IPS DF 4.7 (cell line): ENCODE measurements around the gene ESRRB.
"Not testable (repeated sequence)": the region's sequence is repeated elsewhere in the genome, so short reads cannot be mapped to it uniquely, and the experiment has no call there.

ENCODE experiments used
- DNase-seq: peaks from one replicate; pipeline ENCODE4 v3.0.0-alpha.2; 2013; ENCODE audit warnings: low spot score; ENCODE audit errors: extremely low read depth

The ESRRB gene

GRCh38 chr14:76497550-76498462 lies 121.9 kb downstream of the ESRRB start:
- DNase-seq: no peak

DNA sequence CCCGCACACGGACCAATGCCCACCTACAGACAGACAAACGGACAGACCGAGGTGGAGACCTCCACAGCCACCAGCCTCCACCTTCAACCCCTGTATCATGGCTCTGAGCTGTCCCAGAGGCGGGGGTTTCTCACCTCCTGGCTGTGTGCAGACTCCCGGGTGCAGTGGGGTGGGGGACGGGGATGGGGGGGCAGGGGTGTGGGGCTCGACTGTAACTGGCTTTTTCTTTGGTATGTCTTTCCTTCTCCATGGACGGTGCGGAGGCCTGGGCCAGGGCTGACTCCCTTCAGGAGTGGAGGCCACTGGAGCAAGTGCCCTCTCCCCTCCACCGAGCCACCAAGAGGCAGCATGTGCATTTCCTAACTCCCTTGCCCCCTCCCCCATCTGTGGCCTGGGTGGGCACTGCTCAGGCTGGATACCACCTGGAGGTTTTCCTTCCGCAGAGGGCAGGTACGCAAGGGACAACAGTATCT lies 122.6 kb downstream of the ESRRB start:
- DNase-seq: no peak

GRCh38 chr14:76498976-76499375 lies 123.0 kb downstream of the ESRRB start:
- no peak for DNase-seq

DNA sequence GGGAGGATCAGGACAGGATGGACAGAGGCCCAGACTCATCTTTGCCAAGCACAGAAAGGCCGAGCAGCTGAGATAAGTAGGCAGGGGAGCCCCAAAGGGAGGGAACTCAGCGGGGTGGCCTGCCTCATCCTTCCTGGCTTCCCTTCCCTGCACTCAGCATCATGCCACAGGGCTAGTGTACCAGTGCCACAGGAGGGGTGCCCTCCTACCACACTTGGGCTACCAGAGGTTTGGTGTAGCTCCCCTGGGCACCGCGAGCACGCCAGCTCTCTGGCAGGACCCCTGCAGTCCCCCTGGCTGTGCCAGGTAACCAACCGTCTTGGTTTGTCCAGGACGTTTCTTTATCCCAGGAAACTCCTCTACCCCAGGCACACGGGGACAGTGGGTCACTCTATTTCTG lies 123.5 kb downstream of the ESRRB start:
- DNase-seq: no peak

DNA sequence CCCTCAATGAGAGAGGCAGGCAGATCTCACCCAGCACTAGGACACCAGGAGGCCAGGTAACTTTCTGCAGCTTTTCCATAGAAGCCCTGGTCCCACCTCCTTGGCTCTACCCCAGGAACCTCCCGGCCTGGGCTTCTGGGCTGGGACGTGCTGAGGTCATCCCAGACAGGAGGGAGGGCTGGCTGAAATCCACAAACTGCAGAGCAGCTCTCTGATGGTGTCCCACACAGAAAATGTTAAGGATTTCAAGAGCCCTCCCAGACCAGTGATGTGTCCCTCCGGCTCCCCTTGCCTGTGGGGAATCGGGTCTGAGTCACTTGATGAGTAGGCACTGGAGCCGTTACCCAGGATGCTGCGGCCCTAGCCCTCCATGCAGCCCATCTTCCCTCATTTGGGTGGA lies 124.1 kb downstream of the ESRRB start:
- no peak for DNase-seq

DNA sequence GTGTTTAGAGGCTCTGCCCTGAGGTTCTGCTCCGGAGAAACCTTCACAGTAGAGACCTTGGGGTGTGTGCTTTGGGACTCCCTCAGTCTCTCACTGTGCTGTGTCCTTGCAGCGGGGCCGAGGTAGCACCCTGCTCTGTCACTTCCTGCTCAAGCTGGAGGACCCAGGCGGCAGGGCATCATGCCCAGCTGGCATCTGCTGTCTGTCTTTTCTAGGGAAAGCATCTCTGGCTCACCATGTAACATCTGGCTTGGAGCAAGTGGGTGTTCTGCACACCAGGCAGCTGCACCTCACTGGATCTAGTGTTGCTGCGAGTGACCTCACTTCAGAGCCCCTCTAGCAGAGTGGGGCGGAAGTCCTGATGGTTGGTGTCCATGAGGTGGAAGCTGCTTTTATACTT lies 124.5 kb downstream of the ESRRB start:
- DNase-seq: no peak

GRCh38 chr14:76501156-76501720 lies 125.3 kb downstream of the ESRRB start:
- DNase-seq: no peak

GRCh38 chr14:76502219-76502618 lies 126.3 kb downstream of the ESRRB start:
- no peak for DNase-seq

GRCh38 chr14:76502638-76503037 lies 126.7 kb downstream of the ESRRB start:
- DNase-seq: no peak

DNA sequence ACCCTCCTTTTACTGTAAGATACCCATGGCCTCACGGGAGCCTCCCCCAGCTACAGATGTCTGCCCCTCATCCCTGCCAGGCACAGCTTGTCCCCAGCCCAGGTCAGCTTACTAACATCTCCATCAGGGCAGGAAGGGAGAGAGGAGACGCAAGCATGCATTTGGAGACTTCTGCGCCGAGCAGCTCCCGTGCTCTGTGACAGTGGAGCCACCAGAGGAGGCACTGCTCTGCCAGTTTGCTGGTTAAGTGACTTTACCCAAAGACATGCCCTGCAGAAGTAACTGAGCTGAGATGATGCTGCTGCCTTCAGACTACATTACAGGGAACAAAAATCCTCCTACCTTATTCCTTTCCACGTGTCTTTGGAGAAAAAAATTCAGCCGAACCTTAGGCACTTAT lies 133.4 kb downstream of the ESRRB start:
- no peak for DNase-seq

DNA sequence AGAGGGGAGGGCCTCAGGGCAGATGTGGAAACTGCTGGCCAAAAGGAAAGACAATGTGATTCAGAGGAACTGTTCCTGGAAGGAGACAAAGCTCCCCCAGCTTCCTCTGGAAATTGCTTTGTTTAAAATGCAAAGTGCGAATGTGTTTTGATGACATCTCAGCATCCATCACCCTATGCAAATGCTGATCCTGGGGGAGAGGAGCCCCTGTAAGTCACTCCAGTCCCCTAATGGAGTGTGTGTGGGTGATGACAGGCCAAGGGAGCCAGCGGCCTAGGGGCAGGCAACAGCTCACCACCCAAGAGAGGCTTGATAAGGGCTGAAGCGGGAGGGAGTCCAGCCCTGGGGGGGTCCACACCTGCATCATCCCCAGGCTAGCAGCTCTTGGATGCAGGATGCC lies 134.2 kb downstream of the ESRRB start:
- DNase-seq: no peak

DNA sequence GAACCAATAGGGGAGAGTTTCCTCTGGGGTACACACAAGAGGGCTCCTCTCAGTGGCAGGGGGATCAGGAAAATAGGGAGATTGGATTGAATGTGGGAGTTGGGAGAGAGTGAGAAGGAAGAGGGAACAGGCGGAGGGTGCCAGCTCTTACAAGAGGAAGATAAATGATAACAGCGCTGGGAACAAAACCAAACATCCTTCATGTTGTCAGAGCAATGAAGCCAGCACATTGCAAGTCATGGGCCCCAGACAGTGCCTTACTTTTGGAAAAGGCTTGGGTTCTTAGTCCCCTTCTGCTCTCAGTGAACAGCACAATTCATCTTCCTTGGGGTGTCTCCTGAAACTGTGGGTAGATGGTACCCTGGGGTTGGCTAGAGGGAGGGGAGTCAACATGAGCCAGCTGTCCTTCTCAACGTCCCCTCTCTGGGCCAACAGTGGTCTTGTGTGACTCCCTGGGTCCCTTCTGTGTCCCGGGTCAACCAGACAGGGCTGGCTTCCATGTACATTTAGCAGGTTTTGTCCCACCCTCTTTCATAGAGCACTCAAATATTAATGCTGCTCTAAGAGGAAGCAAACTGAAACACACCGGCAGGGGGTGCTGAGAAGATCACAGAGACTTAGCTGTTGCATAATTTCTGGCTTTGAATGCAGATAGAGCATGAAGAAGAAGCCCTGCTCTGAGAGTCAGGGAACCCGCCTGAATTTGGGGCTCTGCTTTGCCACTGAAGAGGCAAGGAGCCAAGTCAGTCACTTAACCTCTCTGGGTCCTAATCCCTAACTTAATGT lies 138.5 kb downstream of the ESRRB start:
- no peak for DNase-seq

GRCh38 chr14:76516884-76517283 lies 140.9 kb downstream of the ESRRB start:
- no peak for DNase-seq

- DNase-seq: no peak
These were observed 142.4 kb downstream of the ESRRB start for GRCh38 chr14:76518366-76518765.

DNA sequence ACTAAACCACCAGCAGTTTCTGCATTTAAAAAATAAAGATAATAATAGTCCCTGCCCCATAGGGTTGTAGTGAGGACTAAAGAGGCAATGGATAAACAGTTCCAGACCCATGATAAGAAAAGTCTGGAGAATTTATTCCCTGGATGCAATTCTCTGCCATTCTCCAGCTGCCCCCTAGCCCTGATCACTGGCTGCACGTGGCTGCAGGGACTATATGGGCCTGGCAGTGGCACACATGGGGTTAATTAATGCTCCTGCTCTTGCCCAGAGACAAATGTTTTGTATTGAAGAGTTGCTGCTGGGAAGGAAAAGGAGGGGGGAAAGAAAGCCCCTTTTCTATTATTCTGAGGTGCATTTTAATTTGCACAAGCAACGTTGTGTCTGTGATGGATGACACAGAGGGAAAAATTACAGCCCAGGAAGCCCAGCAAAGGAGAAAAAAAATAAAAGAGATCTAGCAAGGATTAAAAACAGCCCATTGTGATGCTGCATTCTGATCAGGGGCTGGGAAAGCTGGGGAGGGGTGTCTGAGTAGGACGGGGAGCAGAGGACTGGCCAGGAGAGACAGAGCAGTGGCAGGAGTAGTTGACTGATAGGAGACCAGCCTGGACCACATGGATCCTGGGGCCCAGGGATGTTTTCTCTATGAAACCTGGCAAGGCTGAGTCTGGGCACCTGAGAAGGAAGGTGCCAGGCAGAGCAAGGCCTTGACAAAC lies 149.3 kb downstream of the ESRRB start:
- no peak for DNase-seq

GRCh38 chr14:76531085-76531484 lies 155.1 kb downstream of the ESRRB start:
- DNase-seq: no peak

GRCh38 chr14:76531821-76532318 lies 155.9 kb downstream of the ESRRB start:
- no peak for DNase-seq

DNA sequence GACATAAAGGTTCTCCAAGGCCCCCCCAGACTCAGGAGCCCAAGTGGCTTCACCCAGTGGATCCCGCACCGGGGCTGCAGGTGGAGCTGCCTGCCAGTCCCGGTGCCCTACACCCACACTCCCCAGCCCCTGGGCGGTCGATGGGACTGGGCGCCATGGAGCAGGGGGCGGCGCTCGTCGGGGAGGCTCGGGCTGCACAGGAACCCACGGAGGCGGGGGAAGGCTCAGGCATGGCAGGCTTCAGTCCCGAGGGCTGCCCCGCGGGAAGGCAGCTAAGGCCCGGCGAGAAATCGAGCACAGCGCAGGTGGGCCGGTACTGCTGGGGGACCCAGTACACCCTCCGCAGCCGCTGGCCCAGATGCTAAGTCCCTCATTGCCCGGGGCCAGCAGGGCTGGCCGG lies 160.7 kb downstream of the ESRRB start:
- not testable (repeated sequence) for DNase-seq

DNA sequence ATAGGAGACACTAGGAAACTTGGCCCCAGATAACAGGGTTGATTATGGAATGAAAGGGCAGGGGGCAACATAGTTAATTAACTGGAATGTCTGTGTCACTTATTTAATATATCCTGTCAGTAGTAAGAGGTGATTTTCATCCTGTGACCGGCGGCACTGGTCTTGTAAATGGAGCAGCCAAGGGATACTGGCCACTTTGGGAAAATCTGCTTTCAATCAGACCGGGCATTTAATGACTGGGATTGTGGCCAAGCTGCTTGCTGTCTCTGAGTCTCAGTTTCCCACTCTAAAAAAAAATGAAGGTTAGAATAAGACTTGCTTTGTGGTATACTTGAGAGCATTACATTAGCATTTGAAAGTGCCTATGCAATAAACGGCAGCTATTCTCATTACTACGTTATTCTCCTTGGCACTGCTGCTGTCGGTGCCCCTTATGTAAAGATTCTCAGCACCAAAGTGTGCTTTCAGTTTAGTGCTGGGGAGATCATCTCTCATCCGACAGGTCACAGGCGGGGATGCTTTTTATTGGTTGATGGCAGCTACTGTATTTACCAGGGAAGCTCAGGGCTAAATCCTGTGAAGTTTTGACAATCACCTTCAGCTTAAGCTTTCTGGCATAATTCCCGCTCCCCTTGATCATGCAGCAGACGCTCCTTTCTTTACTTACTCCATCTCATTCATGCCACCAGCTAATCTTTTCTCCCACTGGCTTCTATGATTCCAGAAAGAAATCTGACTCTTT lies 162.1 kb downstream of the ESRRB start:
- DNase-seq: no peak

DNA sequence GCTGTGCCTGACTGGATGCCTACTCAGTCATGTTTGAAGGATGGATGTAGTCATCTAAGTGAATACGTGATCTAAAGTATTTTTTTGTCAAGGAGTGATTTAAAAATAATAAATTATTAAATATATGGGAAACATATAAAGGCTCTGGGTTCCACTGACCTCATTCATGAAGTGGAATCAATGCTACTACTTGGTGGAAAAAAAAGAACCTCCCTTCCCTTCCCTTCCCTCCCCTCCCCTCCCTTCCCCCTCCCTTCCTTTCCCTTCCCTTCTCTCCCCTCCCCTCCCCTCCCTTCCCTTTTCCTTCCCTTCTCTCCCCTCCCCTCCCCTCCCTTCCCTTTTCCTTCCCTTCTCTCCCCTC lies 162.7 kb downstream of the ESRRB start:
- no peak for DNase-seq

DNA sequence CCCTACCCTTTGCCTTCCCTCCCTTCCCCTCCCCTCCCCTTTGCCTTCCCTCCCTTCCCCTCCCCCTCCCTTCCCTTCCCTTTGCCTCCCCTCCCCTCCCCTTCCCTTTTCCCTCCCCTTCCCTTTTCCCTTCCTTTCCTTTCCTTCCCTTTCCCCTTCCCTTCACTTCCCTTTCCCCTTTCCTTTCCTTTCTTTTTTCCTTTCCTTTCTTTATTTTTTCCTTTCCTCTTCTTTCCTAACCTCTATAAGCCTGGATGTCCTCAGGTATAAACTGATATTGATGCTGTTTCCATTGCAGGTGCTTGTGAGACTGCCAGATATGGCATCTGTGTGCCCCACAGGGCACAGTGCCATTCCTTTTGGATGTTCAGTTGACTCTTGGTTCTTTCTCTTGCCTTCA lies 163.2 kb downstream of the ESRRB start:
- DNase-seq: no peak
